Duodenal mucosa (tissue), 2 donors: ENCODE results near the gene RFX2.

Experiments used
- H3K27ac ChIP-seq: one replicate; pipeline ENCODE4 v1.7.0; 2013; ENCODE audit warnings: low read depth, low read length
- H3K27me3 ChIP-seq, 2 donors: one replicate each; pipeline ENCODE4 v1.7.0; 2013; ENCODE audit warnings: low read length in 2 of 2, control low read depth in 1 of 2; ENCODE audit not compliant: insufficient read depth in 2 of 2, control insufficient read depth in 1 of 2
- H3K36me3 ChIP-seq, 2 donors: one replicate each; pipeline ENCODE4 v1.7.0; 2013; ENCODE audit warnings: low read length in 2 of 2, control low read depth in 1 of 2; ENCODE audit not compliant: insufficient read depth in 2 of 2, control insufficient read depth in 1 of 2
- H3K4me1 ChIP-seq, 2 donors: one replicate each; pipeline ENCODE4 v1.7.0; 2013; ENCODE audit warnings: low read length in 2 of 2, control low read depth in 1 of 2; ENCODE audit not compliant: insufficient read depth in 2 of 2, control insufficient read depth in 1 of 2
- H3K4me3 ChIP-seq, 2 donors: one replicate each; pipeline ENCODE4 v1.7.0; 2013; ENCODE audit warnings: low read length in 2 of 2, low read depth in 1 of 2
- H3K9ac ChIP-seq, 2 donors: one replicate each; pipeline ENCODE4 v1.7.0; 2013; ENCODE audit warnings: low read length in 2 of 2, low read depth in 1 of 2
- H3K9me3 ChIP-seq, 2 donors: one replicate each; pipeline ENCODE4 v1.7.0; 2013; ENCODE audit warnings: low read length in 2 of 2, control low read depth in 1 of 2; ENCODE audit not compliant: control insufficient read depth in 1 of 2

The RFX2 gene

GRCh38 chr19:6056282-6056741 lies 54.0 kb downstream of the RFX2 start:
- H3K27ac ChIP-seq = peak overlapping the region; percentile 67
- H3K9me3 ChIP-seq = no peaks in the 10 kb centered on the region
- H3K4me1 ChIP-seq = peaks cover 24 to 33% of the 10 kb centered on the region in 2 donors
- H3K36me3 ChIP-seq = no peaks in the 10 kb centered on the region
- H3K4me3 ChIP-seq = peak overlapping the region in 1 of 2 donors; percentile 46
- peak overlapping the region in 1 of 2 donors; percentile 59 for H3K9ac ChIP-seq
- no peaks in the 10 kb centered on the region for H3K27me3 ChIP-seq

GRCh38 chr19:6055013-6055795 lies 55.1 kb downstream of the RFX2 start:
- Histone ChIP-seq H3K9ac (no peak overlapping the region), H3K4me1 (peaks cover 21 to 26% of the 10 kb centered on the region in 2 donors), H3K9me3 (no peaks in the 10 kb centered on the region), H3K4me3 (no peak overlapping the region), H3K36me3 (no peaks in the 10 kb centered on the region), H3K27me3 (no peaks in the 10 kb centered on the region), H3K27ac (no peak overlapping the region)

- no peak overlapping the region for H3K27ac ChIP-seq
- H3K4me1 ChIP-seq = peaks cover 0 to 8% of the 10 kb centered on the region in 2 donors
- no peak overlapping the region for H3K4me3 ChIP-seq
- H3K27me3 ChIP-seq = no peaks in the 10 kb centered on the region
- H3K9me3 ChIP-seq = no peaks in the 10 kb centered on the region
- H3K9ac ChIP-seq = peak overlapping the region in 1 of 2 donors; percentile 45
- H3K36me3 ChIP-seq = peaks cover 0 to 10% of the 10 kb centered on the region in 2 donors
These were observed 61.4 kb downstream of the RFX2 start for GRCh38 chr19:6048793-6049405.

- Histone ChIP-seq H3K4me3 (no peak overlapping the region), H3K27ac (no peak overlapping the region), H3K9ac (no peak overlapping the region), H3K9me3 (no peaks in the 10 kb centered on the region), H3K36me3 (peaks cover 0 to 13% of the 10 kb centered on the region in 2 donors), H3K27me3 (no peaks in the 10 kb centered on the region), H3K4me1 (peaks cover 0 to 8% of the 10 kb centered on the region in 2 donors)
These were observed 62.0 kb downstream of the RFX2 start for GRCh38 chr19:6048348-6048747.

GRCh38 chr19:6047741-6048251 lies 62.5 kb downstream of the RFX2 start:
- H3K36me3 ChIP-seq = peaks cover 0 to 15% of the 10 kb centered on the region in 2 donors
- no peaks in the 10 kb centered on the region for H3K27me3 ChIP-seq
- H3K9ac ChIP-seq = no peak overlapping the region
- H3K4me1 ChIP-seq = peaks cover 0 to 8% of the 10 kb centered on the region in 2 donors
- H3K4me3 ChIP-seq = no peak overlapping the region
- no peak overlapping the region for H3K27ac ChIP-seq
- no peaks in the 10 kb centered on the region for H3K9me3 ChIP-seq

- H3K9ac ChIP-seq = no peak overlapping the region
- H3K27ac ChIP-seq = no peak overlapping the region
- H3K27me3 ChIP-seq = no peaks in the 10 kb centered on the region
- no peaks in the 10 kb centered on the region for H3K9me3 ChIP-seq
- H3K4me1 ChIP-seq = peaks cover 0 to 8% of the 10 kb centered on the region in 2 donors
- H3K4me3 ChIP-seq = no peak overlapping the region
- H3K36me3 ChIP-seq = peaks cover 0 to 17% of the 10 kb centered on the region in 2 donors
These were observed 63.0 kb downstream of the RFX2 start for GRCh38 chr19:6047256-6047655.

GRCh38 chr19:6045108-6045507 lies 65.2 kb downstream of the RFX2 start:
- Histone ChIP-seq H3K27me3 (no peaks in the 10 kb centered on the region), H3K4me3 (no peak overlapping the region), H3K36me3 (peaks cover 0 to 17% of the 10 kb centered on the region in 2 donors), H3K9me3 (no peaks in the 10 kb centered on the region), H3K27ac (no peak overlapping the region), H3K4me1 (peaks cover 0 to 8% of the 10 kb centered on the region in 2 donors), H3K9ac (no peak overlapping the region)

- Histone ChIP-seq H3K27ac (no peak overlapping the region), H3K36me3 (peaks cover 0 to 23% of the 10 kb centered on the region in 2 donors), H3K4me1 (peaks cover 0 to 8% of the 10 kb centered on the region in 2 donors), H3K27me3 (no peaks in the 10 kb centered on the region), H3K9me3 (no peaks in the 10 kb centered on the region), H3K9ac (no peak overlapping the region), H3K4me3 (no peak overlapping the region)
These were observed 66.1 kb downstream of the RFX2 start for GRCh38 chr19:6044056-6044805.

GRCh38 chr19:6042776-6043726 lies 67.2 kb downstream of the RFX2 start:
- H3K27ac ChIP-seq = no peak overlapping the region
- no peaks in the 10 kb centered on the region for H3K9me3 ChIP-seq
- H3K4me1 ChIP-seq = no peaks in the 10 kb centered on the region
- peaks cover 0 to 23% of the 10 kb centered on the region in 2 donors for H3K36me3 ChIP-seq
- H3K4me3 ChIP-seq = no peak overlapping the region
- no peak overlapping the region for H3K9ac ChIP-seq
- no peaks in the 10 kb centered on the region for H3K27me3 ChIP-seq
